ENCODE measurements around the gene JHY. TPM values are rescaled to one million over a fixed set of nuclear protein-coding genes. Genes with fewer than 3 reads are reported as not detected.
A peak's percentile ranks its signal among the peaks of the same experiment; 100 is the strongest.
"Not testable (repeated sequence)": the region's sequence is repeated elsewhere in the genome, so short reads cannot be mapped to it uniquely, and the experiment has no call there.

JHY gene
- total RNA-seq, 1 donor from 2014 or later = 7.4 TPM

- Mint-ChIP-seq H3K27me3 (ENCODE audit: low read depth) (no peaks in the 10 kb centered on the region), H3K27ac (no peak overlapping the region), H3K4me3 (no peak overlapping the region), H3K4me1 (peaks cover 4% of the 10 kb centered on the region), H3K36me3 (no peaks in the 10 kb centered on the region), H3K9me3 (no peaks in the 10 kb centered on the region)
- DNase-seq (ENCODE audit: low spot score in 2 of 2, unreplicated experiment in 2 of 2) = no peak
- TF ChIP-seq CTCF (IDR thresholded peaks at IDR 0.05; ENCODE audit: unreplicated experiment) = no peak
Measured at GRCh38 chr11:122852796-122853160, 29.8 kb upstream of the JHY start.

- TF ChIP-seq CTCF (IDR thresholded peaks at IDR 0.05; ENCODE audit: unreplicated experiment) = no peak
- Mint-ChIP-seq H3K4me1 (peaks cover 4% of the 10 kb centered on the region), H3K4me3 (no peak overlapping the region), H3K27ac (no peak overlapping the region), H3K27me3 (ENCODE audit: low read depth) (no peaks in the 10 kb centered on the region), H3K36me3 (no peaks in the 10 kb centered on the region), H3K9me3 (no peaks in the 10 kb centered on the region)
- no peak for DNase-seq (ENCODE audit: low spot score in 2 of 2, unreplicated experiment in 2 of 2)
Measured at GRCh38 chr11:122853261-122853660, 29.3 kb upstream of the JHY start.

- Mint-ChIP-seq H3K36me3 (no peaks in the 10 kb centered on the region), H3K4me3 (no peak overlapping the region), H3K9me3 (no peaks in the 10 kb centered on the region), H3K4me1 (peaks cover 4% of the 10 kb centered on the region), H3K27ac (no peak overlapping the region), H3K27me3 (ENCODE audit: low read depth) (no peaks in the 10 kb centered on the region)
- DNase-seq (ENCODE audit: low spot score in 2 of 2, unreplicated experiment in 2 of 2) = peak in 1 of 2 experiments; percentile 45
- TF ChIP-seq CTCF (IDR thresholded peaks at IDR 0.05; ENCODE audit: unreplicated experiment) = peak; percentile 84
Measured at GRCh38 chr11:122853971-122854446, 28.6 kb upstream of the JHY start.

GRCh38 chr11:122861631-122862030 is 20.9 kb upstream of the JHY start:
- Mint-ChIP-seq H3K9me3 (no peaks in the 10 kb centered on the region), H3K27me3 (ENCODE audit: low read depth) (peaks cover 4% of the 10 kb centered on the region), H3K27ac (no peak overlapping the region), H3K4me1 (no peaks in the 10 kb centered on the region), H3K36me3 (no peaks in the 10 kb centered on the region), H3K4me3 (no peak overlapping the region)
- TF ChIP-seq CTCF (IDR thresholded peaks at IDR 0.05; ENCODE audit: unreplicated experiment) = no peak
- DNase-seq (ENCODE audit: low spot score in 2 of 2, unreplicated experiment in 2 of 2) = no peak

- Mint-ChIP-seq H3K9me3 (no peaks in the 10 kb centered on the region), H3K4me3 (no peak overlapping the region), H3K27ac (no peak overlapping the region), H3K27me3 (ENCODE audit: low read depth) (peaks cover 4% of the 10 kb centered on the region), H3K4me1 (no peaks in the 10 kb centered on the region), H3K36me3 (no peaks in the 10 kb centered on the region)
- DNase-seq (ENCODE audit: low spot score in 2 of 2, unreplicated experiment in 2 of 2) = no peak
- TF ChIP-seq CTCF (IDR thresholded peaks at IDR 0.05; ENCODE audit: unreplicated experiment) = no peak
Measured at GRCh38 chr11:122862091-122862490, 20.5 kb upstream of the JHY start.

- H3K36me3 Mint-ChIP-seq; H3K4me3 Mint-ChIP-seq; H3K27ac Mint-ChIP-seq; H3K27me3 Mint-ChIP-seq (ENCODE audit: low read depth); DNase-seq (ENCODE audit: low spot score in 2 of 2, unreplicated experiment in 2 of 2); H3K9me3 Mint-ChIP-seq; H3K4me1 Mint-ChIP-seq: not testable (repeated sequence)
Measured at GRCh38 chr11:122863154-122863553, 19.4 kb upstream of the JHY start.

Measured in mesothelial cell of epicardium (in vitro differentiated cells).